AG04449 (cell line): ENCODE results near the gene CCNJL.

Source experiments
- CTCF ChIA-PET: fragments of 350-600 bp; formaldehyde crosslinking; extraction: SDS; loops from one replicate; lab custom pipeline; 2021; ENCODE audit warnings: antibody characterized with exemption; lab: Yijun Ruan, JAX
- POLR2A ChIA-PET: fragments of 400-600, 350-600 bp; formaldehyde crosslinking; extraction: SDS; loops from one replicate; lab custom pipeline; 2020; ENCODE audit warnings: antibody characterized with exemption, inconsistent platforms; lab: Yijun Ruan, JAX
- DNase-seq: peaks from one replicate; pipeline ENCODE4 v3.0.0-alpha.2; 2010; ENCODE audit warnings: low read depth, low spot score
- H3K4me3 ChIP-seq: 2 replicates; pipeline ENCODE4 v1.5.1; 2011; ENCODE audit warnings: low read depth, mild to moderate bottlenecking, control low read depth, low read length
- CTCF ChIP-seq: IDR thresholded peaks from one replicate; pipeline ENCODE4 v1.5.1; 2011; ENCODE audit warnings: mild to moderate bottlenecking, moderate library complexity, low read length, control low read depth, inconsistent platforms; ENCODE audit not compliant: insufficient read depth; ENCODE audit errors: missing control alignments

The CCNJL gene

GRCh38 chr5:160298189-160298588 lies 14.2 kb downstream of the CCNJL start:
- no peak overlapping the region for H3K4me3 ChIP-seq
- DNase-seq, result no peak
- POLR2A ChIA-PET, result no interaction called here
- CTCF ChIA-PET, result no interaction called here
- no peak for TF ChIP-seq CTCF

GRCh38 chr5:160297776-160298175 lies 14.6 kb downstream of the CCNJL start:
- DNase-seq, result no peak
- ChIA-PET POLR2A (no interaction called here), CTCF (no interaction called here)
- TF ChIP-seq CTCF, result no peak
- no peak overlapping the region for H3K4me3 ChIP-seq

GRCh38 chr5:160297004-160297403 lies 15.4 kb downstream of the CCNJL start:
- DNase-seq, result no peak
- ChIA-PET POLR2A (no interaction called here), CTCF (interaction anchor here (1.1 to 1.2 kb wide), 2 partner anchors 20 to 275 kb away, joined by 3 read pairs; no protein-coding TSS in a partner anchor)
- TF ChIP-seq CTCF, result no peak
- no peak overlapping the region for H3K4me3 ChIP-seq

- H3K4me3 ChIP-seq, result no peak overlapping the region
- no peak for DNase-seq
- ChIA-PET CTCF (interaction anchor here (1.1 to 1.2 kb wide), 2 partner anchors 21 to 274 kb away, joined by 3 read pairs; no protein-coding TSS in a partner anchor), POLR2A (no interaction called here)
- TF ChIP-seq CTCF, result no peak
Observed at GRCh38 chr5:160296496-160296895, 15.9 kb downstream of the CCNJL start.

- TF ChIP-seq CTCF, result no peak
- ChIA-PET POLR2A (no interaction called here), CTCF (interaction anchor here (1.1 to 2.1 kb wide), 3 partner anchors 18 to 51 kb away, joined by 3 to 6 read pairs (median 3); partner anchors contain the start of gene CCNJL)
- H3K4me3 ChIP-seq, result no peak overlapping the region
- no peak for DNase-seq
Observed at GRCh38 chr5:160293901-160294561, 18.3 kb downstream of the CCNJL start.

GRCh38 chr5:160293386-160293785 lies 19.0 kb downstream of the CCNJL start:
- no peak overlapping the region for H3K4me3 ChIP-seq
- CTCF ChIA-PET, result interaction anchor here (2.1 kb wide), 1 partner anchor 52 kb away, joined by 6 read pairs; no protein-coding TSS in a partner anchor
- POLR2A ChIA-PET, result no interaction called here
- no peak for TF ChIP-seq CTCF
- no peak for DNase-seq
